H1 (cell line): Measurements from ENCODE around the gene INPP4B.

ENCODE experiments used
- SIN3A ChIP-seq, 2 experiments: IDR thresholded peaks in 1 of 2; conservative IDR thresholded peaks in 1 of 2; 2 replicates each; pipeline ENCODE4 v1.6.1; 2011 to 2012; ENCODE audit warnings: low read length in 2 of 2, improper control_type of control experiment in 1 of 2, low read depth in 1 of 2, mild to moderate bottlenecking in 1 of 2
- TF ChIP-seq, protein P1 (sequence below), 3 experiments: IDR thresholded peaks; 1 replicate in 2 of 3; 2 replicates in 1 of 3; pipeline versions ENCODE4 v1.5.1 to v1.6.1; 2011; ENCODE audit warnings: low read length in 3 of 3, mild to moderate bottlenecking in 3 of 3, inconsistent platforms in 2 of 3, low read depth in 1 of 3, moderate library complexity in 1 of 3; ENCODE audit not compliant: insufficient read depth in 1 of 3; ENCODE audit errors: control extremely low read depth in 1 of 3

DNA sequence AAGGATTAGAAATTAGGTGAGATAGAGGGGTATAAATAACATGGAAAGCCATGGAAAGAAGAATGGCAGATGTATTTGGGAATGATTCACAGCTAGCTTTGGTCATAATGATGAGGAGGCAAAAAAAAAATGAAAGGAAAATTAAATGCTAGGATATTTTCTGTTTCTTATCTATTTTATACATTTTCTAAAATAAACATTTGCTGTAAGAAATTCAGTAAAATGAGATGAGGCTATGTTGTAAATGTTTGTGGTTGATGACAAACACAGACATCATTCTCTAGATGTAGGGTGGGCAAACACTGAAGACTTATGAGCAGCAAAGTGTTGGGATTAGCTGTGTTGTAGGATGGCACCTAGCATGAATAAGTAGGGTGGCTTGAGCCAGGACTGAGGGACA is 802.6 kb downstream of the INPP4B start:
- TF ChIP-seq SIN3A (conservative IDR thresholded peaks at IDR 0.05 in 1 of 2, IDR thresholded peaks at IDR 0.05 in 1 of 2; ENCODE audit: low read depth in 1 of 2, low read length in 2 of 2): no peak
- TF ChIP-seq, protein P1, sequence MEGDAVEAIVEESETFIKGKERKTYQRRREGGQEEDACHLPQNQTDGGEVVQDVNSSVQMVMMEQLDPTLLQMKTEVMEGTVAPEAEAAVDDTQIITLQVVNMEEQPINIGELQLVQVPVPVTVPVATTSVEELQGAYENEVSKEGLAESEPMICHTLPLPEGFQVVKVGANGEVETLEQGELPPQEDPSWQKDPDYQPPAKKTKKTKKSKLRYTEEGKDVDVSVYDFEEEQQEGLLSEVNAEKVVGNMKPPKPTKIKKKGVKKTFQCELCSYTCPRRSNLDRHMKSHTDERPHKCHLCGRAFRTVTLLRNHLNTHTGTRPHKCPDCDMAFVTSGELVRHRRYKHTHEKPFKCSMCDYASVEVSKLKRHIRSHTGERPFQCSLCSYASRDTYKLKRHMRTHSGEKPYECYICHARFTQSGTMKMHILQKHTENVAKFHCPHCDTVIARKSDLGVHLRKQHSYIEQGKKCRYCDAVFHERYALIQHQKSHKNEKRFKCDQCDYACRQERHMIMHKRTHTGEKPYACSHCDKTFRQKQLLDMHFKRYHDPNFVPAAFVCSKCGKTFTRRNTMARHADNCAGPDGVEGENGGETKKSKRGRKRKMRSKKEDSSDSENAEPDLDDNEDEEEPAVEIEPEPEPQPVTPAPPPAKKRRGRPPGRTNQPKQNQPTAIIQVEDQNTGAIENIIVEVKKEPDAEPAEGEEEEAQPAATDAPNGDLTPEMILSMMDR (IDR thresholded peaks at IDR 0.05; ENCODE audit: control extremely low read depth in 1 of 3, insufficient read depth in 1 of 3, low read depth in 1 of 3, low read length in 3 of 3): no peak
